ENCODE results near the gene SV2A.
"Not testable (repeated sequence)": the region's sequence is repeated elsewhere in the genome, so short reads cannot be mapped to it uniquely, and the experiment has no call there.

Gene SV2A

GRCh38 chr1:149917571-149918144 lies at the start of gene SV2A:
Gene SV2A, minus strand, starts transcription at chr1:149917844. Its CDS starts 4,004 bp downstream, at chr1:149913840.
- DNase-seq (ENCODE audit: low read depth in 2 of 2): peak in 1 of 2 experiments; percentile 41

- no peak for DNase-seq (ENCODE audit: low read depth in 2 of 2)
These were observed 49.4 kb upstream of the SV2A start for GRCh38 chr1:149967041-149967440.

- DNase-seq (ENCODE audit: low read depth in 2 of 2): no peak
These were observed 48.8 kb upstream of the SV2A start for GRCh38 chr1:149966405-149966804.

- DNase-seq (ENCODE audit: low read depth in 2 of 2): no peak
These were observed 47.8 kb upstream of the SV2A start for GRCh38 chr1:149965440-149965839.

- DNase-seq (ENCODE audit: low read depth in 2 of 2): no peak
These were observed 45.7 kb upstream of the SV2A start for GRCh38 chr1:149963358-149963757.

GRCh38 chr1:149962736-149963135 lies 45.1 kb upstream of the SV2A start:
- DNase-seq (ENCODE audit: low read depth in 2 of 2): no peak

GRCh38 chr1:149962039-149962647 lies 44.5 kb upstream of the SV2A start:
- DNase-seq (ENCODE audit: low read depth in 2 of 2): peak in 1 of 2 experiments; percentile 8

GRCh38 chr1:149957548-149957947 lies 39.9 kb upstream of the SV2A start:
- not testable (repeated sequence) for DNase-seq (ENCODE audit: low read depth in 2 of 2)

GRCh38 chr1:149949911-149950310 lies 32.3 kb upstream of the SV2A start:
- no peak for DNase-seq (ENCODE audit: low read depth in 2 of 2)

- no peak for DNase-seq (ENCODE audit: low read depth in 2 of 2)
These were observed 27.6 kb upstream of the SV2A start for GRCh38 chr1:149945206-149945605.

GRCh38 chr1:149942885-149943284 lies 25.2 kb upstream of the SV2A start:
- DNase-seq (ENCODE audit: low read depth in 2 of 2): no peak

GRCh38 chr1:149942207-149942606 lies 24.6 kb upstream of the SV2A start:
- no peak for DNase-seq (ENCODE audit: low read depth in 2 of 2)

GRCh38 chr1:149940427-149940826 lies 22.8 kb upstream of the SV2A start:
- no peak for DNase-seq (ENCODE audit: low read depth in 2 of 2)

- DNase-seq (ENCODE audit: low read depth in 2 of 2): not testable (repeated sequence)
These were observed 21.0 kb upstream of the SV2A start for GRCh38 chr1:149938668-149939003.

- DNase-seq (ENCODE audit: low read depth in 2 of 2): no peak
These were observed 20.1 kb upstream of the SV2A start for GRCh38 chr1:149937759-149938158.

GRCh38 chr1:149936992-149937705 lies 19.5 kb upstream of the SV2A start:
- no peak for DNase-seq (ENCODE audit: low read depth in 2 of 2)

GRCh38 chr1:149936170-149936991 lies 18.7 kb upstream of the SV2A start, which contains the start of gene MTMR11:
Gene MTMR11, minus strand, starts transcription at chr1:149936879. Its CDS starts 232 bp downstream, at chr1:149936647.
- DNase-seq (ENCODE audit: low read depth in 2 of 2): no peak

GRCh38 chr1:149934356-149934755 lies 16.7 kb upstream of the SV2A start:
- DNase-seq (ENCODE audit: low read depth in 2 of 2): no peak

- no peak for DNase-seq (ENCODE audit: low read depth in 2 of 2)
These were observed 15.6 kb upstream of the SV2A start for GRCh38 chr1:149933208-149933607.

- DNase-seq (ENCODE audit: low read depth in 2 of 2): no peak
These were observed 14.8 kb upstream of the SV2A start for GRCh38 chr1:149932474-149932873.

- DNase-seq (ENCODE audit: low read depth in 2 of 2): no peak
These were observed 13.7 kb upstream of the SV2A start for GRCh38 chr1:149931212-149931790.

GRCh38 chr1:149929856-149930255 lies 12.2 kb upstream of the SV2A start:
- DNase-seq (ENCODE audit: low read depth in 2 of 2): no peak

Measured in stimulated activated CD4-positive, alpha-beta T cell treated with anti-CD3 and anti-CD28 coated beads, Interleukin-12 subunit alpha, Interleukin-12 subunit beta, amount 100 ng/mL, for 24 hours (primary cell).